NCI-H1436 (cell line): ENCODE results near the gene REEP3.

Experiments
- DNase-seq: peaks from one replicate; lab custom pipeline; 2025; lab: John Stamatoyannopoulos, UW

The REEP3 gene

GRCh38 chr10:63588436-63589167, 67.4 kb downstream of the REEP3 start:
- DNase-seq = no peak

GRCh38 chr10:63591600-63592379, 70.6 kb downstream of the REEP3 start:
- DNase-seq = no peak

- DNase-seq = no peak
Measured at GRCh38 chr10:63593576-63593975, 72.4 kb downstream of the REEP3 start.

GRCh38 chr10:63595072-63595471, 73.9 kb downstream of the REEP3 start:
- no peak for DNase-seq

- DNase-seq = no peak
Measured at GRCh38 chr10:63596924-63597323, 75.7 kb downstream of the REEP3 start.

GRCh38 chr10:63600540-63600939, 79.3 kb downstream of the REEP3 start:
- no peak for DNase-seq

GRCh38 chr10:63603709-63604445, 82.7 kb downstream of the REEP3 start:
- DNase-seq = no peak

- DNase-seq = no peak
Measured at GRCh38 chr10:63605197-63605967, 84.2 kb downstream of the REEP3 start.

GRCh38 chr10:63608511-63608910, 87.3 kb downstream of the REEP3 start:
- no peak for DNase-seq

GRCh38 chr10:63611078-63611477, 89.9 kb downstream of the REEP3 start:
- no peak for DNase-seq

- DNase-seq = no peak
Measured at GRCh38 chr10:63614371-63614891, 93.2 kb downstream of the REEP3 start.

GRCh38 chr10:63618552-63618951, 97.4 kb downstream of the REEP3 start:
- no peak for DNase-seq

GRCh38 chr10:63619426-63619825, 98.2 kb downstream of the REEP3 start:
- DNase-seq = no peak

- no peak for DNase-seq
Measured at GRCh38 chr10:63622097-63622496, 100.9 kb downstream of the REEP3 start.

GRCh38 chr10:63624701-63625100, 103.5 kb downstream of the REEP3 start:
- DNase-seq = no peak

GRCh38 chr10:63627396-63627795, 106.2 kb downstream of the REEP3 start:
- DNase-seq = no peak

- DNase-seq = no peak
Measured at GRCh38 chr10:63627881-63628296, 106.7 kb downstream of the REEP3 start.

- peak; percentile 83 for DNase-seq
Measured at GRCh38 chr10:63628526-63629362, 107.5 kb downstream of the REEP3 start.

GRCh38 chr10:63629363-63630084, 108.3 kb downstream of the REEP3 start:
- DNase-seq = peak; percentile 80
